ENCODE results near the gene LRRC27.
"Not testable (repeated sequence)": the region's sequence is repeated elsewhere in the genome, so short reads cannot be mapped to it uniquely, and the experiment has no call there.

LRRC27 gene

GRCh38 chr10:132331601-132332432 lies at the start of gene LRRC27:
Gene LRRC27, plus strand, starts transcription at chr10:132332193. Its CDS starts 1,332 bp downstream, at chr10:132333525.
- peak; percentile 97 to 98 for DNase-seq (ENCODE audit: low read depth in 2 of 2)

- no peak for DNase-seq (ENCODE audit: low read depth in 2 of 2)
Measured at GRCh38 chr10:132282667-132283603, 49.1 kb upstream of the LRRC27 start.

- DNase-seq (ENCODE audit: low read depth in 2 of 2) = no peak
Measured at GRCh38 chr10:132283604-132284382, 48.2 kb upstream of the LRRC27 start.

DNA sequence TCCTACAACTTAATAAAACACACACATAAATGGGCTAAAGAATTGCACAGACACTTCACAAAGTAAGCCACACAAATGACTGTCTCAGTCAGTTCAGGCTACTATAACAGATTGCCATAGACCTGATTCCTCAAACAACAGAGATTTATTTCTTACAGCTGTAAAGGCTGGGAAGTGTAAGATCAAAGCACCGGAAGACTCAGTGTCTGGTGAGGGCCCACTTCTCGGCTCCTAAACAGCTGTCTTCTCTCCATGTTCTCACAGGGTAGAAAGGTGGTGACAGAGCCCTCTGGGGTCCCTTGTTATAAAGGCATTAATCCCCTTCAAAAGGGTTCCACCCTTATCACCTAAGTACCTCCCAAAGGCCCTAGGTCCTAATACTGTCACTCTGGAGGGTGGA lies 42.6 kb upstream of the LRRC27 start:
- no peak for DNase-seq (ENCODE audit: low read depth in 2 of 2)

- DNase-seq (ENCODE audit: low read depth in 2 of 2) = no peak
Measured at GRCh38 chr10:132290631-132291030, 41.4 kb upstream of the LRRC27 start.

- DNase-seq (ENCODE audit: low read depth in 2 of 2) = no peak
Measured at GRCh38 chr10:132291826-132292225, 40.2 kb upstream of the LRRC27 start.

DNA sequence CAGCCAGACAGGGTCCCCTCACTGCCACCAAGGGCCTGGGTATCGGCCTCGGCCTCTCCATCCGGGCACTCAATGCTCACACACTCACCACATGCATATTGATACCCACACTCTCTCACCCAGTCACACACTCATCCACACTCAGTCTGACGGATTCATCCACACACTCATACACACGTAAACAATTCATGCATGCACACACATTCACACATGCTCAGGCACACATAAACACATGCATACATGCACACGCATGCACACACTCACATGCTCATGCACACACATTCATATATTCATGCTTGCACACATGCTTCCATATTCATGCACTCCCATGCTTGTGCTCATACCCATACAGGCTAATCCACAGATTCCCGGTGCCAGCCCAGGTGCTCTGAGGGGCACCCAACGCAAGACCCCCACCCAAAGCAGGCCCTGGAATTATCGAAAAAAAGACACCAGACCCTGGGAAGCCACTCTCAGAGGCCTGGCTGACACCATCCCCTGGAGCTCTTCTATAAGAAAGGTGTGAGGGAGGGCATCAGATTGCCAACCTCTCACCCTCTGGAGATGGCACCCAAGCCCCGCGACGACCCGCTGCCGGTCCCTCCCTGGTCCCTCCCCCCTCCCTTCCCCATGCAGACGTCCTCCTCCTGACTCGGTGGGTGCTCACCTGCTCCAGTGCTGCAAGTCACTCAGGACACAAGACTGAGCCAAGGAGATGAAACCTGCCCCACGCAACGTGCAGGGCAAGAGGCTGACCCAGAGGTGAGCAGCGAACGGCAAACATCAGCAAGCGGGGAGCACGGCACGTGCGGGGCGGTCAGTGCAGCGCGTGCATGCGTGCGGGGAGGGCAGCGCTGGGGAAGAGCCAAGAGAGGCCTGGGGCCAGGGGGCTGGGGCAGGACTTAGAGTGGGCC lies 39.4 kb upstream of the LRRC27 start:
- no peak for DNase-seq (ENCODE audit: low read depth in 2 of 2)

GRCh38 chr10:132293201-132293812 lies 38.7 kb upstream of the LRRC27 start:
- DNase-seq (ENCODE audit: low read depth in 2 of 2) = no peak

- DNase-seq (ENCODE audit: low read depth in 2 of 2) = no peak
Measured at GRCh38 chr10:132293813-132294520, 38.0 kb upstream of the LRRC27 start.

- no peak for DNase-seq (ENCODE audit: low read depth in 2 of 2)
Measured at GRCh38 chr10:132294561-132295318, 37.3 kb upstream of the LRRC27 start.

GRCh38 chr10:132295481-132295880 lies 36.5 kb upstream of the LRRC27 start:
- DNase-seq (ENCODE audit: low read depth in 2 of 2) = not testable (repeated sequence)

DNA sequence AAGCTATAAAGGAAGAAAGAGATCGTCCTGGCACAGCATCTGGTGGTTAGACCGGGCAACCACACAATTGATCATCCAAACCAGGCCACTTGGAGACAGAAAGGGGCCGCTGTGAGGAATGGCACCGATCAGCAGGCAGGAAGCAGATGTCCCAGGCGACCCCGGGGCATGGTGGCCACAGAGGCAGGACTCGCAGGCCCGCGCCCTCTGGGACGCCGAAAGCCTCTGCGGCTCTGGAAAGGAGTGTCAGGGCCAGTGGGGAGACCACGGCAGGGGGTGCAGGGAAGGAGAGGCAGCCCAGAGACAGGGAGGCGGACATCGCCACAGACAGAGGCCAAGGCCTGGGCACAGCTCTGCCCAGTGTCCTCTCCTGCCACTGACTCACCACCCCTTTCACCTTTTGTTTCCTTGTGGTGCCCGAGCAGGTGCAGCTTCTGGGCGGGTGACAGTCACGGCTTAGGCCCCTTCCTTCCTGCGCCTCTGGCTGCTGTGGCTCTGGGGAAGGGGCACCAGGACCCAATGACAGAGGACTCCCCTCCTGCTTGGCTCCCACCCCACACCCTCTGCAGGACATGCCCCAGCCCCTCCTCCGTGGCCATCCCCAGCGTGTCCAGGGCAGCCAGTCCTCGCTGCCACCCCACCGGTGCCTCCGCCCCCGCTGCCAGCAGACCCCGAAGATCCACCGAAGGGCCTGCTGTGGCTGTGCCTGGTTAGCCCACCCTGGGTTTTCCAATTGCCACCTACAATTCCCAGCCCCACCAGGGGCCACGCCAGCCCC lies 35.1 kb upstream of the LRRC27 start:
- no peak for DNase-seq (ENCODE audit: low read depth in 2 of 2)

GRCh38 chr10:132297526-132297925 lies 34.5 kb upstream of the LRRC27 start:
- DNase-seq (ENCODE audit: low read depth in 2 of 2) = no peak

GRCh38 chr10:132298038-132298881 lies 33.7 kb upstream of the LRRC27 start:
- DNase-seq (ENCODE audit: low read depth in 2 of 2) = no peak

DNA sequence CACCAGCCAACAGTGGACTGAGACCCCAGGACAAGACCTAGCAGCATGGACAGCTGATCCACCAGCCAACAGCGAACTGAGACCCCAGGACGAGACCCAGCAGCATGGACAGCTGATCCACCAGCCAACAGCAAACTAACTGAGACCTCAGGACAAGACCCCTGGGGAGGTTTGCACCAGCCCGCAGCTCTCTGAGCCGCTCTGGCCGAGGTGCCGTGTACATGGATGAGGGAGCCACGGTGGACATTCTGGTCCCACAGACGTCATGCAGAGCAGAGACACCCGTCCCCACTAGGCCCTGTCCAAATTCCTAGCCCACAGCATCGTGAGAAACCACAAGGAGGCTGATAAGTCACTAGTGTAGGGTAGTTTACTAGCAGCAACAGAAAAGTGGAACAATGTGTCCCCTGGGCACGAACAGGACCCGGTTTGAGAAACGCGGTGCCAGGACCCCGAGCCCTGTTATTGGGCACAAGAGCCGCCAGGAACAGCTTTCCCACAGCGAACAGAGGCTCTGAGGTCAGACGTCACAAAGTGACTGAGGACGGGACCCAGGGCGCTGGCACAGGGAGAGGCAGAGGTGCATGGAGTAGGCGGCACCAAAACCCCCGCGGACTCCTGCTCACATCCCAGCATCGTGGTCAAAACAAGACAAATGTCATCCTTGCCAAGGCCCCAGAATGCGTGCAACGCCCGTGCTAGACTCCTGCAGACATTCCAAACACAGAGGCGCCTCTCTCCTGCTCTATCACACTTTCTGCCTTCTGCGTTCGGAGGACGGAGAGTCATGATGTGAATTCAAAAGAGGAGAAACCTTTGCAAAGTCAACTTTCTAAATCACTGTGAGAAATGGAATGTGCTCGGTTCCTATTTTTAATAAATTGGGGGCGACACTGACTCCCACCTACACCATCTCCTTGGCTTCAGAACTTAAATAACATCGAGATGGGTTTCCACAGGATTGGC lies 32.3 kb upstream of the LRRC27 start:
- DNase-seq (ENCODE audit: low read depth in 2 of 2) = no peak

- DNase-seq (ENCODE audit: low read depth in 2 of 2) = no peak
Measured at GRCh38 chr10:132300582-132300981, 31.4 kb upstream of the LRRC27 start.
